ENCODE results near the gene KIF27. TPM values are rescaled to one million over a fixed set of nuclear protein-coding genes. Genes with fewer than 3 reads are reported as not detected.

KIF27 gene, protein sequence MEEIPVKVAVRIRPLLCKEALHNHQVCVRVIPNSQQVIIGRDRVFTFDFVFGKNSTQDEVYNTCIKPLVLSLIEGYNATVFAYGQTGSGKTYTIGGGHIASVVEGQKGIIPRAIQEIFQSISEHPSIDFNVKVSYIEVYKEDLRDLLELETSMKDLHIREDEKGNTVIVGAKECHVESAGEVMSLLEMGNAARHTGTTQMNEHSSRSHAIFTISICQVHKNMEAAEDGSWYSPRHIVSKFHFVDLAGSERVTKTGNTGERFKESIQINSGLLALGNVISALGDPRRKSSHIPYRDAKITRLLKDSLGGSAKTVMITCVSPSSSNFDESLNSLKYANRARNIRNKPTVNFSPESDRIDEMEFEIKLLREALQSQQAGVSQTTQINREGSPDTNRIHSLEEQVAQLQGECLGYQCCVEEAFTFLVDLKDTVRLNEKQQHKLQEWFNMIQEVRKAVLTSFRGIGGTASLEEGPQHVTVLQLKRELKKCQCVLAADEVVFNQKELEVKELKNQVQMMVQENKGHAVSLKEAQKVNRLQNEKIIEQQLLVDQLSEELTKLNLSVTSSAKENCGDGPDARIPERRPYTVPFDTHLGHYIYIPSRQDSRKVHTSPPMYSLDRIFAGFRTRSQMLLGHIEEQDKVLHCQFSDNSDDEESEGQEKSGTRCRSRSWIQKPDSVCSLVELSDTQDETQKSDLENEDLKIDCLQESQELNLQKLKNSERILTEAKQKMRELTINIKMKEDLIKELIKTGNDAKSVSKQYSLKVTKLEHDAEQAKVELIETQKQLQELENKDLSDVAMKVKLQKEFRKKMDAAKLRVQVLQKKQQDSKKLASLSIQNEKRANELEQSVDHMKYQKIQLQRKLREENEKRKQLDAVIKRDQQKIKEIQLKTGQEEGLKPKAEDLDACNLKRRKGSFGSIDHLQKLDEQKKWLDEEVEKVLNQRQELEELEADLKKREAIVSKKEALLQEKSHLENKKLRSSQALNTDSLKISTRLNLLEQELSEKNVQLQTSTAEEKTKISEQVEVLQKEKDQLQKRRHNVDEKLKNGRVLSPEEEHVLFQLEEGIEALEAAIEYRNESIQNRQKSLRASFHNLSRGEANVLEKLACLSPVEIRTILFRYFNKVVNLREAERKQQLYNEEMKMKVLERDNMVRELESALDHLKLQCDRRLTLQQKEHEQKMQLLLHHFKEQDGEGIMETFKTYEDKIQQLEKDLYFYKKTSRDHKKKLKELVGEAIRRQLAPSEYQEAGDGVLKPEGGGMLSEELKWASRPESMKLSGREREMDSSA (N-terminal part only)
- total RNA-seq (1 to 10 TPM; 2.1 to 6.3 (median 3.2) TPM), polyA plus RNA-seq (1 to 10 TPM in 1 of 2 donors, under 1 TPM in 1; 0.57 to 1.9 TPM)
- long read RNA-seq, donor 1, partial matches to known transcripts: 1 of 7 reads
- long read RNA-seq, donor 1, other reads (novel, unspliced or antisense): 6 of 7 reads
- long read RNA-seq, donor 2, partial matches to known transcripts: 1 of 5 reads
- long read RNA-seq, donor 2, other reads (novel, unspliced or antisense): 4 of 5 reads
- long read RNA-seq, donor 3, partial matches to known transcripts: 5 of 10 reads
- long read RNA-seq, donor 3, other reads (novel, unspliced or antisense): 5 of 10 reads

DNA sequence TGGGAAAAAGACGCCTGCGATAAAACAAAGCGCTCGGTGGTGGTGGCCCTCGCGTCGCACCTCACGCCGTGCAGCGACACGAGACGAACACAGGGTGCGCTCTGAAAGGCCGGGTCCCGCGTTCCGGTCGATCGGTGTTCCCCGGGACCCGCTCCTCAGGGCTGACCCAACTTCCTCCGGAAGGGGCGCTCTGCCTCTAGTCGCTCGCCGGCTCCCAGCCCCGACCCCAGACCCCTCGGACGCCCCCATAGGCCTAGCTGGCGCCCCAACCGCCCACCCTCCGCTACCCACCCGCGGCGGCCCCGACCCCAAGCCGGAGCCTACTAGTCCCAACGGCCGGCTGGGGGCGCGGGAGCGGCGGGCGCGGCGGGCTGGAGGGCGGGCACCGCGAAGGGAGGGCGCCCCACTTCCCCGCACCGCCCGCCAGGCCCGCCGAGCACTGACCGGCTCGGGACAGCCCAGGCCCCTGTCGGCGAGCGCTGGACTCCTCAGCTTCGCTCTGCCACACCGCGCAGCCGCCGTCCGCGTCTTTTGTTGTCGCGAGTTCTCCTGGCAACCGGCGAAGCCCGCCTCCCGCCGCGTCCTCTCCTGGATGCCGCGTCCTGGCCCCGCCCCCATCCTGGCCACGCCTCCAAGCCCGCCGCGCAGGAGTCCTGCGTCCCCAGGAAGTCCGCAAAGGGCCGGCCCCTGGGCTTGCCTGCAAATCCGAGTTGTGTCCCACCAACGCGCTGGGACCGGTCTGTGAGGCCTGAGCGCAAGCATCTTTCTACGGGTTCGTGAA, at the start of gene KIF27:
Gene KIF27 (minus strand): TSS at position 506 of the 781 bp plus-strand sequence. CDS start 5,841 bp downstream, outside the sequence.
- ATAC-seq: peak; percentile 98 to 100 (median 99)

DNA sequence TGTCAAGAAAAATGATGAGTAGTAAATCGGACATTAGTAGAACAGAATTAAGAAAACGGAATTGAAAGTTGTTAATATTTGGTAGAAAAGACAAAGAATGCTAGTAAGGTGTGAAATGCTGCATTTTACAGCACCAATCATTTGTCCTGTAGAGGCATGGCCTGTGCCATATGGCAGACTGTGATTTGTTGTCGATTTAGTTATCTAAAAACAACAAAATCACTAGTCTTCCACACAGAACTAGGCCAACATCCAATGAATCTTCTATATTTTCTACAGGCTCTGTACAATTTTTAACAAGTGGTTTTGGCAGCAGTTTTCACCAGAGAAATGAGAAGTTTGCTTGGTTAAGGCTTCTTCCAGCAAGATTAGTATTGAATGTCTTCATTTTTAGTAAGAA, 48.4 kb upstream of the KIF27 start:
- 68 to 80% methylated on average over 3 of the region's 3 CpGs for WGBS, 2 donors
- Histone ChIP-seq H3K27me3 (no peaks in the 10 kb centered on the region), H3K36me3 (peaks cover 13 to 88% (median 71%) of the 10 kb centered on the region in 9 donors), H3K4me3 (no peak overlapping the region), H3K4me1 (peaks cover 0 to 27% (median 19%) of the 10 kb centered on the region in 9 donors), H3K9me3 (no peaks in the 10 kb centered on the region), H3K27ac (no peak overlapping the region)
- intact Hi-C loops (cut with DNase I): loop anchor here in 1 of 10 donors (10.0 kb wide), 1 partner anchor 205 kb away; no protein-coding TSS in a partner anchor
- DNase-seq: no peak
- no peak for ATAC-seq
- TF ChIP-seq, protein P1, sequence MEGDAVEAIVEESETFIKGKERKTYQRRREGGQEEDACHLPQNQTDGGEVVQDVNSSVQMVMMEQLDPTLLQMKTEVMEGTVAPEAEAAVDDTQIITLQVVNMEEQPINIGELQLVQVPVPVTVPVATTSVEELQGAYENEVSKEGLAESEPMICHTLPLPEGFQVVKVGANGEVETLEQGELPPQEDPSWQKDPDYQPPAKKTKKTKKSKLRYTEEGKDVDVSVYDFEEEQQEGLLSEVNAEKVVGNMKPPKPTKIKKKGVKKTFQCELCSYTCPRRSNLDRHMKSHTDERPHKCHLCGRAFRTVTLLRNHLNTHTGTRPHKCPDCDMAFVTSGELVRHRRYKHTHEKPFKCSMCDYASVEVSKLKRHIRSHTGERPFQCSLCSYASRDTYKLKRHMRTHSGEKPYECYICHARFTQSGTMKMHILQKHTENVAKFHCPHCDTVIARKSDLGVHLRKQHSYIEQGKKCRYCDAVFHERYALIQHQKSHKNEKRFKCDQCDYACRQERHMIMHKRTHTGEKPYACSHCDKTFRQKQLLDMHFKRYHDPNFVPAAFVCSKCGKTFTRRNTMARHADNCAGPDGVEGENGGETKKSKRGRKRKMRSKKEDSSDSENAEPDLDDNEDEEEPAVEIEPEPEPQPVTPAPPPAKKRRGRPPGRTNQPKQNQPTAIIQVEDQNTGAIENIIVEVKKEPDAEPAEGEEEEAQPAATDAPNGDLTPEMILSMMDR (IDR thresholded peaks at IDR 0.05): no peak

More for the DNA sequence above, at the start of gene KIF27:
- Histone ChIP-seq H3K27ac (peak within 1 kb of the TSS; percentile 50 to 96 (median 93)), H3K9me3 (no peaks in the 10 kb centered on the region), H3K4me1 (peaks cover 0 to 16% (median 8%) of the 10 kb centered on the region in 9 donors), H3K4me3 (peak within 1 kb of the TSS; percentile 58 to 84 (median 78)), H3K36me3 (no peaks in the 10 kb centered on the region), H3K27me3 (no peaks in the 10 kb centered on the region)
- TF ChIP-seq, protein P1 (IDR thresholded peaks at IDR 0.05): peak in 8 of 9 donors; percentile 14 to 64 (median 48)
- 0 to 1% methylated on average over 73 to 87 of the region's 92 CpGs for WGBS, 2 donors
- intact Hi-C loops (cut with DNase I): loop anchor here in 2 of 10 donors (2.0 to 10.0 kb wide), 4 partner anchors 58 to 296 kb away; partner anchors contain the start of genes HNRNPK (in 1 of the 2), IDNK (in 1 of the 2) and RMI1 (in 1 of the 2)
- peak; percentile 99 to 100 for DNase-seq

DNA sequence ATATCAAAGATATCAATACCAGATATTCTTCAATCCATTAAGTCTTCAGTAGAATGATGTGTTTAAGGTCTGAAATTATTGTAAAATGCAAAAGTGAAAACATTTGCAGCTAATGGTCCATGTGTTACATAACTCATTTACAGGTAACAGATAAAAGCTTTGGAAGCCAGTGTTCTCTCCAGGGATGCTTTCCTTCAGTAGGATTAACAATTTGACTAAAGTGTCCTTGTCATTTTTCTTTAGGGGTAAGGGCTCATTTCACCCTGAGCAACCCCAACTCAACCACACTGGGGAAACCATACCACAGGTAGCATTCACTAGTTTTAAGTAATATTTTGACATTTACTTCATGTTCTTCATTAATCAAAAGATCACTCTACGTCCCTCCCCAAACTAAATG, 45.8 kb upstream of the KIF27 start:
- intact Hi-C loops (cut with DNase I): no loop called here
- Histone ChIP-seq H3K27ac (no peak overlapping the region), H3K36me3 (peaks cover under 1 to 63% (median 45%) of the 10 kb centered on the region in 9 donors), H3K9me3 (no peaks in the 10 kb centered on the region), H3K4me3 (no peak overlapping the region), H3K27me3 (no peaks in the 10 kb centered on the region), H3K4me1 (peaks cover 0 to 5% (median 3%) of the 10 kb centered on the region in 9 donors)
- TF ChIP-seq, protein P1 (IDR thresholded peaks at IDR 0.05): no peak
- DNase-seq (no peak), ATAC-seq (no peak)
- 76 to 79% methylated on average over 1 of the region's 1 CpG for WGBS, 2 donors

All from heart right ventricle (tissue), 16 donors.